DND-41 (cell line): ENCODE measurements around the gene WDR47.

ENCODE experiments used
- EZH2 ChIP-seq: IDR thresholded peaks from 3 replicates; pipeline ENCODE4 v1.6.1; 2012; ENCODE audit warnings: borderline replicate concordance, low read depth, mild to moderate bottlenecking, moderate library complexity, low read length, inconsistent platforms; ENCODE audit not compliant: severe bottlenecking
- TF ChIP-seq, protein P1 (sequence below): IDR thresholded peaks from 2 replicates; pipeline ENCODE4 v1.5.1; 2012; ENCODE audit warnings: borderline replicate concordance, low read length, moderate library complexity, mild to moderate bottlenecking; ENCODE audit not compliant: poor library complexity, severe bottlenecking; ENCODE audit errors: extremely low read depth

DNA sequence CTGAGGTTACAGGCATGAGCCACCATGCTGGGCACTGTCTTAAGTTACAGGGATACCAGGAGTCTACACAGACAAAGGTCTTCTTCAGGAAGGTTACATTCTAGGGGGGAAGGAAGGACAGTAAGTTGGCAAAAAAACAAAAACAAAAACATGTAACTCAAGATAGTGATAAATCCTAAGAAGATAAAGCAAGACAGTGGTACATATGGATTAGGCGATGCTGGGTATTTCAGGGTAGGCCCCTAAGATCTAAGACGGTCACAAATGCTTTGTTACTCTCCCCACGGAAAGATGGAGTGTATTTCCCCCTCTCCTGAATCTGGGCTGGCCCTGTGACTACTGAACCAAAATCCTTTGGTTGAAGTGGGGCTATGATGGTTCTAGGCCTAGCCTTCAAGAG lies 86.8 kb downstream of the WDR47 start:
- TF ChIP-seq EZH2, result no peak
- TF ChIP-seq, protein P1, sequence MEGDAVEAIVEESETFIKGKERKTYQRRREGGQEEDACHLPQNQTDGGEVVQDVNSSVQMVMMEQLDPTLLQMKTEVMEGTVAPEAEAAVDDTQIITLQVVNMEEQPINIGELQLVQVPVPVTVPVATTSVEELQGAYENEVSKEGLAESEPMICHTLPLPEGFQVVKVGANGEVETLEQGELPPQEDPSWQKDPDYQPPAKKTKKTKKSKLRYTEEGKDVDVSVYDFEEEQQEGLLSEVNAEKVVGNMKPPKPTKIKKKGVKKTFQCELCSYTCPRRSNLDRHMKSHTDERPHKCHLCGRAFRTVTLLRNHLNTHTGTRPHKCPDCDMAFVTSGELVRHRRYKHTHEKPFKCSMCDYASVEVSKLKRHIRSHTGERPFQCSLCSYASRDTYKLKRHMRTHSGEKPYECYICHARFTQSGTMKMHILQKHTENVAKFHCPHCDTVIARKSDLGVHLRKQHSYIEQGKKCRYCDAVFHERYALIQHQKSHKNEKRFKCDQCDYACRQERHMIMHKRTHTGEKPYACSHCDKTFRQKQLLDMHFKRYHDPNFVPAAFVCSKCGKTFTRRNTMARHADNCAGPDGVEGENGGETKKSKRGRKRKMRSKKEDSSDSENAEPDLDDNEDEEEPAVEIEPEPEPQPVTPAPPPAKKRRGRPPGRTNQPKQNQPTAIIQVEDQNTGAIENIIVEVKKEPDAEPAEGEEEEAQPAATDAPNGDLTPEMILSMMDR, result no peak
